ENCODE measurements around the gene ELOVL6.

The ELOVL6 gene

GRCh38 chr4:109996526-109996925 lies 201.9 kb downstream of the ELOVL6 start:
- no peak for TF ChIP-seq CTCF (IDR thresholded peaks at IDR 0.05; ENCODE audit: insufficient read depth, missing control alignments)
- DNase-seq (ENCODE audit: insufficient read length, low spot score), result no peak
- no peak for FAIRE-seq

Data from D721Med (cell line).